Measurements from ENCODE around the gene PGLYRP1.

GRCh38 chr19:46040125-46040524 lies 17.3 kb upstream of the PGLYRP1 start:
- TF ChIP-seq E2F4 (CRISPR knock-in tag; IDR thresholded peaks at IDR 0.05; ENCODE audit: borderline replicate concordance, low read depth) = no peak
- TF ChIP-seq CTCF (IDR thresholded peaks at IDR 0.05) = no peak
